Measurements from ENCODE around the gene CCDC167.

CCDC167 gene

GRCh38 chr6:37524970-37525318 lies 25.3 kb upstream of the CCDC167 start:
- TF ChIP-seq CTCF (conservative IDR thresholded peaks at IDR 0.05; ENCODE audit: control insufficient read depth, insufficient read depth, low read depth, low read length): no peak
- no peak for DNase-seq (ENCODE audit: low read depth)
- H3K4me3 ChIP-seq (ENCODE audit: control insufficient read depth, low read depth, low read length): no peak overlapping the region

GRCh38 chr6:37524025-37524969 lies 24.6 kb upstream of the CCDC167 start:
- no peak for TF ChIP-seq CTCF (conservative IDR thresholded peaks at IDR 0.05; ENCODE audit: control insufficient read depth, insufficient read depth, low read depth, low read length)
- peak; percentile 27 for DNase-seq (ENCODE audit: low read depth)
- no peak overlapping the region for H3K4me3 ChIP-seq (ENCODE audit: control insufficient read depth, low read depth, low read length)

- H3K4me3 ChIP-seq (ENCODE audit: control insufficient read depth, low read depth, low read length): no peak overlapping the region
- no peak for TF ChIP-seq CTCF (conservative IDR thresholded peaks at IDR 0.05; ENCODE audit: control insufficient read depth, insufficient read depth, low read depth, low read length)
- DNase-seq (ENCODE audit: low read depth): no peak
Measured at GRCh38 chr6:37523412-37523811, 23.7 kb upstream of the CCDC167 start.

GRCh38 chr6:37522836-37523235 lies 23.1 kb upstream of the CCDC167 start:
- no peak for TF ChIP-seq CTCF (conservative IDR thresholded peaks at IDR 0.05; ENCODE audit: control insufficient read depth, insufficient read depth, low read depth, low read length)
- no peak for DNase-seq (ENCODE audit: low read depth)
- H3K4me3 ChIP-seq (ENCODE audit: control insufficient read depth, low read depth, low read length): no peak overlapping the region

GRCh38 chr6:37521674-37522073 lies 22.0 kb upstream of the CCDC167 start:
- no peak for TF ChIP-seq CTCF (conservative IDR thresholded peaks at IDR 0.05; ENCODE audit: control insufficient read depth, insufficient read depth, low read depth, low read length)
- no peak overlapping the region for H3K4me3 ChIP-seq (ENCODE audit: control insufficient read depth, low read depth, low read length)
- DNase-seq (ENCODE audit: low read depth): no peak

- DNase-seq (ENCODE audit: low read depth): no peak
- TF ChIP-seq CTCF (conservative IDR thresholded peaks at IDR 0.05; ENCODE audit: control insufficient read depth, insufficient read depth, low read depth, low read length): no peak
- no peak overlapping the region for H3K4me3 ChIP-seq (ENCODE audit: control insufficient read depth, low read depth, low read length)
Measured at GRCh38 chr6:37520926-37521325, 21.2 kb upstream of the CCDC167 start.

All from fibroblast of mammary gland (primary cell).